ENCODE data around the gene CPED1.

CPED1 gene

DNA sequence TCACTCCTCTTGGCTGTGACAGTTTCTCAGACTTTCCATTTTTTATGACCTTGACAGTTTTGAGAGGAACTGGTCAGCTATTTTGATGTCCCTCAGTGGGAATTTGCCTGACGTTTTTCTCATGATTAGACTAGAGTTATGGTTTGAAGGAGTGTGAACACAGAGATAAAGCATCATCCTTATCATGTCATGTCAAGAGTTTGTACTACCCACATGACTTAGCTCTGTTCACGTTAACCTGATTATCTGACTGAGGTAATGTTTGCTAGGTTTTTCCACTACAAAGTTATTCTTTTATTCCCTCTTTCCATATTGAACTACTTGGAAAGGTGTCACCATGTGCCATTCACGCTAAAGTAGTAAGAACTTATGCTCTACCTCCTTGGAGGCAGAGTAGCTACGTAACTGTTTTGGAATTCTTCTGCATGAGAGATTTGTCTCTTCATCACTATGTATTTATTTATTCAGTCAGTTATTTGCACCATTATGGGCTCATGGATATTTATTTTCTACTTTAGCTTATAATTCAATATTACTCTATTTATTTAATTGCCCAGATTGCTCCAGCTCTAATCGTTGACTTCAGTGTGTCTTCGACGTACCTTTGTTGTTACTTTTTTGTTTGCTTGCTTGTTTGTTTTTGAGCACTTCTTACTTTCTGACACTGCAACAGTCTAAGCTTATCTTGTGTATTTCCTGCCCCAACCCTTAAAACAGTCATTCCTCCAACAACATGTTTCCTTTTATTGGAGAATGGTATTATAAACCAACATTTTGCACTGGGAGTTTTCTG, 50.4 kb downstream of the CPED1 start:
- DNase-seq: no peak
- Histone ChIP-seq H3K27me3 (replicated peaks) (no peaks in the 10 kb centered on the region), H3K36me3 (replicated peaks) (no peaks in the 10 kb centered on the region), H3K27ac (no peak overlapping the region), H3K4me3 (ENCODE audit: low read depth, low read length) (no peak overlapping the region)
- TF ChIP-seq, protein P1, sequence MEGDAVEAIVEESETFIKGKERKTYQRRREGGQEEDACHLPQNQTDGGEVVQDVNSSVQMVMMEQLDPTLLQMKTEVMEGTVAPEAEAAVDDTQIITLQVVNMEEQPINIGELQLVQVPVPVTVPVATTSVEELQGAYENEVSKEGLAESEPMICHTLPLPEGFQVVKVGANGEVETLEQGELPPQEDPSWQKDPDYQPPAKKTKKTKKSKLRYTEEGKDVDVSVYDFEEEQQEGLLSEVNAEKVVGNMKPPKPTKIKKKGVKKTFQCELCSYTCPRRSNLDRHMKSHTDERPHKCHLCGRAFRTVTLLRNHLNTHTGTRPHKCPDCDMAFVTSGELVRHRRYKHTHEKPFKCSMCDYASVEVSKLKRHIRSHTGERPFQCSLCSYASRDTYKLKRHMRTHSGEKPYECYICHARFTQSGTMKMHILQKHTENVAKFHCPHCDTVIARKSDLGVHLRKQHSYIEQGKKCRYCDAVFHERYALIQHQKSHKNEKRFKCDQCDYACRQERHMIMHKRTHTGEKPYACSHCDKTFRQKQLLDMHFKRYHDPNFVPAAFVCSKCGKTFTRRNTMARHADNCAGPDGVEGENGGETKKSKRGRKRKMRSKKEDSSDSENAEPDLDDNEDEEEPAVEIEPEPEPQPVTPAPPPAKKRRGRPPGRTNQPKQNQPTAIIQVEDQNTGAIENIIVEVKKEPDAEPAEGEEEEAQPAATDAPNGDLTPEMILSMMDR (IDR thresholded peaks at IDR 0.05; ENCODE audit: low read depth, low read length, missing control alignments): no peak
- in situ Hi-C loops (cut with HindIII; ENCODE audit: low pct_ligation_motif_present, low sequenced_read_pairs): no loop called here

DNA sequence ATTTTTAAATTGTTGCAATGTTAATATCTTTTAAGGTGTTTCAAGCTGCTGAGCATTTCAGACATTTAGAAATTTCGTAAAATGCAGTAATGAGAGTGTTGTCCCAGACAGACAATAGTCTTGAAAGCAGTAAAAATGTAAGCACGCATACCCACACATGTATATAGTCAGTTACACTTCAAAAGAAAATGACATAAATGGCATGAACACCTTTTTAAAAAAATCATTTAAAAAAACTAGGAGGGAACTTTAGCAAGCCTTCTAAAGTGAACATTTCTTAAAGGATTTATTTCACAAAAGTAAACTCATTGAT, 51.0 kb downstream of the CPED1 start:
- H3K36me3 ChIP-seq (replicated peaks): no peaks in the 10 kb centered on the region
- no peaks in the 10 kb centered on the region for H3K27me3 ChIP-seq (replicated peaks)
- no peak overlapping the region for H3K4me3 ChIP-seq (ENCODE audit: low read depth, low read length)
- in situ Hi-C loops (cut with HindIII; ENCODE audit: low pct_ligation_motif_present, low sequenced_read_pairs): no loop called here
- H3K27ac ChIP-seq: no peak overlapping the region
- no peak for DNase-seq
- TF ChIP-seq, protein P1 (IDR thresholded peaks at IDR 0.05; ENCODE audit: low read depth, low read length, missing control alignments): no peak

DNA sequence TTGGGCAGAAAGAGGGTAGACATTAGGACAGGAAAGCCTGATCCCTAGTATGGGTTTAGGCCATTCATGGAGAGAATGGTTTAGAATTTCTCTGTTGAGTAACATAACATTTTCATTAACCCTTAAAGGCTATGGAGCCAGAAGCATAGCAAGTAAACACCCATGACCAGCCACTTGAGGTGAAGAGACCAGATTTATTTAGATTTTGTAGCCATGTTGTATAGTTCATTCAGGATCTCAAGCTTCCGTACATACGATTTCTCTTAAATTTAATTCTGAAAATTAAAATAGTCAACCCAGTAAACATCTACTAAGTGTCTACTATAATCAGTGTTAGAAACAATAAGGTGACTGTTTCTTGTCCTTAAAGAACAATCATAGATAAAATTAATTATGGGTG, 51.5 kb downstream of the CPED1 start:
- no peaks in the 10 kb centered on the region for H3K36me3 ChIP-seq (replicated peaks)
- in situ Hi-C loops (cut with HindIII; ENCODE audit: low pct_ligation_motif_present, low sequenced_read_pairs): no loop called here
- no peak for DNase-seq
- TF ChIP-seq, protein P1 (IDR thresholded peaks at IDR 0.05; ENCODE audit: low read depth, low read length, missing control alignments): no peak
- H3K27me3 ChIP-seq (replicated peaks): no peaks in the 10 kb centered on the region
- H3K4me3 ChIP-seq (ENCODE audit: low read depth, low read length): no peak overlapping the region
- no peak overlapping the region for H3K27ac ChIP-seq

DNA sequence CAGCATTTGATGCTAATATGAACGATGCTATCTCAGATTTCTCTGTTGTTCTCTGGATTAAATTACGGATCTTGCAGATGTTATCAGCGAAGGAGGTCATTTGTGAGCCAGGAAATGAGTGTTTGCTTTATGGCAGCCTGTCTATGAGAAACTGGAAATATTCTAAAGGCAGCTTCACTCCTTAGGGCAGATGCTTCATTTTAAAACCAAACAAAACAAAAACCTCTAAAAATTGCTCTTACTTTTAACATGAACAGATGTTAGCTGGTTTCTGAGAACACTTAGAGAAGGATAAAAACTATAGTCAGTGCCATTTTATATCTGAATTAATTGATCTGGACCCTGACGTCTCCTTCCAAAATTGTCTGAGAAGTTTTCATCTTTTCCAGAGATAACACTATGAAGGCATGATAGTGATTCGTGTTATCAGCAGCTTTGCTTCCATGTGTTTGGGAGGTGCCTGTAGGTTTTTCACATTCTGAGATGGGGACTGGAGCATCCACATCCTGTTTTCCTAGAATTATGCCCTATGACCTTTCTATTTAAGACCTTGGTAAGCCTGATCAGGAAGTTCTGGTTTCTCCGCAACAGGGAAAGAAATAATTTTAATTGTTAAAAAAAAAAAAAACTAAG, 53.1 kb downstream of the CPED1 start:
- TF ChIP-seq, protein P1 (IDR thresholded peaks at IDR 0.05; ENCODE audit: low read depth, low read length, missing control alignments): no peak
- in situ Hi-C loops (cut with HindIII; ENCODE audit: low pct_ligation_motif_present, low sequenced_read_pairs): no loop called here
- peak overlapping the region; percentile 58 for H3K27ac ChIP-seq
- H3K4me3 ChIP-seq (ENCODE audit: low read depth, low read length): no peak overlapping the region
- no peaks in the 10 kb centered on the region for H3K36me3 ChIP-seq (replicated peaks)
- peak; percentile 54 for DNase-seq
- H3K27me3 ChIP-seq (replicated peaks): no peaks in the 10 kb centered on the region

DNA sequence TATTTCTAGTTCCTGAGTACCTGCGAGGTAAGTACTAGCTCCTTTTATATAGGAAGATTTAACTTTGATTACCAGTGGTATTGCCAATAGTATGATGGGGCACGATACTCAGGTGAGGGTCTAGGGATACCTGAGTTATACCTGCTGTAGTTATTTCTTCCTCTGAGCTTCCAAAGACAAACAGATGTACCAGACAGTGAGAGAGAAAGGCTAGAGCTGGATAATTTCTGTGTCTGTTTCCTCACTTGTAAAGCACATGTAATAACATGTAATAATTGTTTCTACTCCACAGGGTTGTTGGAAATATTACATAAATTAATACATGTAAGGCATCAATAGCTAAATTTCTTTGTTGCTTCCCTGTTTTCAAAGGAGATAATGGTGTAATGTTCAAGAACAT, 53.7 kb downstream of the CPED1 start:
- no peaks in the 10 kb centered on the region for H3K27me3 ChIP-seq (replicated peaks)
- DNase-seq: no peak
- H3K27ac ChIP-seq: peak overlapping the region; percentile 58
- TF ChIP-seq, protein P1 (IDR thresholded peaks at IDR 0.05; ENCODE audit: low read depth, low read length, missing control alignments): no peak
- in situ Hi-C loops (cut with HindIII; ENCODE audit: low pct_ligation_motif_present, low sequenced_read_pairs): no loop called here
- no peaks in the 10 kb centered on the region for H3K36me3 ChIP-seq (replicated peaks)
- H3K4me3 ChIP-seq (ENCODE audit: low read depth, low read length): no peak overlapping the region
